Embryonic facial prominence (tissue), 1 donor: ENCODE results near the gene TBCCD1.
"Not testable (repeated sequence)": the region's sequence is repeated elsewhere in the genome, so short reads cannot be mapped to it uniquely, and the experiment has no call there.

Experiments used
- DNase-seq: peaks from one replicate; pipeline ENCODE4 v3.0.0-alpha.2; 2016; ENCODE audit errors: extremely low spot score

TBCCD1 gene

GRCh38 chr3:186520431-186520830, 46.7 kb downstream of the TBCCD1 start:
- no peak for DNase-seq

GRCh38 chr3:186519021-186519658, 48.0 kb downstream of the TBCCD1 start:
- DNase-seq, result no peak

- no peak for DNase-seq
These were observed 49.9 kb downstream of the TBCCD1 start for GRCh38 chr3:186517218-186517617.

GRCh38 chr3:186516646-186517045, 50.5 kb downstream of the TBCCD1 start:
- DNase-seq, result no peak

GRCh38 chr3:186515125-186515524, 52.0 kb downstream of the TBCCD1 start:
- DNase-seq, result no peak

- DNase-seq, result no peak
These were observed 52.7 kb downstream of the TBCCD1 start for GRCh38 chr3:186514296-186515002.

GRCh38 chr3:186513386-186513785, 53.8 kb downstream of the TBCCD1 start:
- no peak for DNase-seq

- no peak for DNase-seq
These were observed 54.4 kb downstream of the TBCCD1 start for GRCh38 chr3:186512570-186513302.

GRCh38 chr3:186511702-186512101, 55.4 kb downstream of the TBCCD1 start:
- no peak for DNase-seq

GRCh38 chr3:186511245-186511644, 55.9 kb downstream of the TBCCD1 start:
- no peak for DNase-seq

GRCh38 chr3:186510374-186511079, 56.6 kb downstream of the TBCCD1 start:
- no peak for DNase-seq

GRCh38 chr3:186509423-186509822, 57.7 kb downstream of the TBCCD1 start:
- DNase-seq, result no peak

- DNase-seq, result no peak
These were observed 60.3 kb downstream of the TBCCD1 start for GRCh38 chr3:186506857-186507256.

- DNase-seq, result no peak
These were observed 60.9 kb downstream of the TBCCD1 start for GRCh38 chr3:186506191-186506739.

GRCh38 chr3:186502966-186503712, 64.0 kb downstream of the TBCCD1 start:
- DNase-seq, result no peak

GRCh38 chr3:186502138-186502948, 64.8 kb downstream of the TBCCD1 start:
- no peak for DNase-seq

GRCh38 chr3:186499949-186500348, 67.2 kb downstream of the TBCCD1 start:
- DNase-seq, result not testable (repeated sequence)

GRCh38 chr3:186498022-186498421, 69.1 kb downstream of the TBCCD1 start:
- DNase-seq, result not testable (repeated sequence)

GRCh38 chr3:186497608-186498007, 69.5 kb downstream of the TBCCD1 start:
- no peak for DNase-seq

- no peak for DNase-seq
These were observed 70.5 kb downstream of the TBCCD1 start for GRCh38 chr3:186496635-186497034.
